ENCODE measurements around the gene EMID1. TPM values are rescaled to one million over a fixed set of nuclear protein-coding genes. Genes with fewer than 3 reads are reported as not detected.
A peak's percentile ranks its signal among the peaks of the same experiment; 100 is the strongest.

EMID1 gene
- total RNA-seq (10 to 100 TPM; 38.0 to 90.3 (median 62.0) TPM), polyA plus RNA-seq (10 to 100 TPM; 18.5 to 62.6 (median 60.4) TPM)
- long read RNA-seq, donor 1, transcript EMID1-201 (15 exons, 2,173 nt): major isoform, 8 of 8 reads
- long read RNA-seq, donor 1, partial matches to known transcripts: 0 of 8 reads
- long read RNA-seq, donor 1, other reads (novel, unspliced or antisense): 0 of 8 reads
- long read RNA-seq, donor 2, transcript EMID1-201 (15 exons, 2,173 nt): major isoform, 5 of 7 reads
- long read RNA-seq, donor 2, partial matches to known transcripts: 0 of 7 reads
- long read RNA-seq, donor 2, other reads (novel, unspliced or antisense): 0 of 7 reads

DNA sequence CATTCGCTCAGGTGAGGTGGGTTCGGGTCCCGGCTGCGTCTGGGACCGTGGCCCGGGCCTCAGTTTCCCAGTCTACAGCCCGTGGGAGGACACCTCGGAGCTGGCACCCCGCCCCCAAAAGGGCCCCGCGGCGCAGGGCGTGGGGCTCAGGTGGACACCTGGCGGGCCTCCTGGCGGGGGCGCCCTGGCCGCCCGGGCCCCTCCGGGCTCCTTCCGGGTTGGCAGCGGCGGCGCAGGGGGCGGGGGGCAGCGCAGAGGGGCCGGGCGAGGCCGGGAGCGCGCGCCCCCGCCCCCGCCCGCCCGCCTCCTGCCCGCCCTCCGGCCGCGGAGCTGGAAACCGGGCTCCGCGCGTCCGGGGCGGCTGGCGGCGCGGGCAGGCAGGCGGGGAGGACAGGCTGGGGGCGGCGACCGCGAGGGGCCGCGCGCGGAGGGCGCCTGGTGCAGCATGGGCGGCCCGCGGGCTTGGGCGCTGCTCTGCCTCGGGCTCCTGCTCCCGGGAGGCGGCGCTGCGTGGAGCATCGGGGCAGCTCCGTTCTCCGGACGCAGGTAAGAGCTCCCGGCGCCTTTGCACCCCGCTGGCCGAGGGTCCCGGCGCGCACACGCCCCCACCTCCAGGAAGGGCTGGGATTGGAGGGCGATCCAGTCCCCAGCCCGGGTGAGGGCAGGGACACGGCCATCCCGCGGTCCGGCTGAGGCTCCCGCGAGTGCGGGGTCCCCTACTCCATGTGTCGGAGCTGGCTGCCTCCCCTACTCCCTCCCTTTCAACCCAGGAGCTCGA lies at the start of gene EMID1:
Gene EMID1, plus strand, starts transcription at position 303 of the 778 bp plus-strand sequence. Its CDS starts 143 bp downstream, at position 446.
- peak; percentile 84 for DNase-seq
- H3K27me3 ChIP-seq (replicated peaks in 1 of 7): peaks cover 0 to 73% (median 3%) of the 10 kb centered on the region in 7 donors
- peak within 1 kb of the TSS; percentile 46 to 77 (median 58) for H3K4me3 ChIP-seq
- H3K4me1 ChIP-seq: peaks cover 39 to 98% (median 73%) of the 10 kb centered on the region in 6 donors
- H3K36me3 ChIP-seq: no peaks in the 10 kb centered on the region
- peak within 1 kb of the TSS; percentile 42 to 91 (median 82) for H3K27ac ChIP-seq
- intact Hi-C loops (cut with DNase I; ENCODE audit: low total_unique reads): no loop called here
- no peaks in the 10 kb centered on the region for H3K9me3 ChIP-seq
- TF ChIP-seq POLR2AphosphoS5 (IDR thresholded peaks at IDR 0.05) (peak in 2 of 3 donors; percentile 42 to 47), POLR2A (IDR thresholded peaks at IDR 0.05) (no peak)
- TF ChIP-seq, protein P1, sequence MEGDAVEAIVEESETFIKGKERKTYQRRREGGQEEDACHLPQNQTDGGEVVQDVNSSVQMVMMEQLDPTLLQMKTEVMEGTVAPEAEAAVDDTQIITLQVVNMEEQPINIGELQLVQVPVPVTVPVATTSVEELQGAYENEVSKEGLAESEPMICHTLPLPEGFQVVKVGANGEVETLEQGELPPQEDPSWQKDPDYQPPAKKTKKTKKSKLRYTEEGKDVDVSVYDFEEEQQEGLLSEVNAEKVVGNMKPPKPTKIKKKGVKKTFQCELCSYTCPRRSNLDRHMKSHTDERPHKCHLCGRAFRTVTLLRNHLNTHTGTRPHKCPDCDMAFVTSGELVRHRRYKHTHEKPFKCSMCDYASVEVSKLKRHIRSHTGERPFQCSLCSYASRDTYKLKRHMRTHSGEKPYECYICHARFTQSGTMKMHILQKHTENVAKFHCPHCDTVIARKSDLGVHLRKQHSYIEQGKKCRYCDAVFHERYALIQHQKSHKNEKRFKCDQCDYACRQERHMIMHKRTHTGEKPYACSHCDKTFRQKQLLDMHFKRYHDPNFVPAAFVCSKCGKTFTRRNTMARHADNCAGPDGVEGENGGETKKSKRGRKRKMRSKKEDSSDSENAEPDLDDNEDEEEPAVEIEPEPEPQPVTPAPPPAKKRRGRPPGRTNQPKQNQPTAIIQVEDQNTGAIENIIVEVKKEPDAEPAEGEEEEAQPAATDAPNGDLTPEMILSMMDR (IDR thresholded peaks at IDR 0.05 in 8 of 11, conservative IDR thresholded peaks at IDR 0.05 in 3 of 11): peak in 4 of 11 experiments; percentile 8 to 24 (median 10)
- WGBS, 5 donors: 2 to 9% (median 3%) methylated on average over 13 to 90 of the region's 90 CpGs

GRCh38 chr22:29155966-29156365 lies 49.7 kb upstream of the EMID1 start:
- DNase-seq: peak; percentile 66
- TF ChIP-seq, protein P1 (IDR thresholded peaks at IDR 0.05 in 8 of 11, conservative IDR thresholded peaks at IDR 0.05 in 3 of 11): no peak
- no peak for TF ChIP-seq POLR2AphosphoS5 (IDR thresholded peaks at IDR 0.05)
- TF ChIP-seq POLR2A (IDR thresholded peaks at IDR 0.05): no peak
- H3K27ac ChIP-seq: no peak overlapping the region
- peaks cover 0 to 53% (median 0%) of the 10 kb centered on the region in 7 donors for H3K27me3 ChIP-seq (replicated peaks in 1 of 7)
- 92 to 100% (median 100%) methylated on average over 1 of the region's 1 CpG for WGBS, 5 donors
- peaks cover 7 to 44% (median 39%) of the 10 kb centered on the region in 6 donors for H3K4me1 ChIP-seq
- no peaks in the 10 kb centered on the region for H3K36me3 ChIP-seq
- intact Hi-C loops (cut with DNase I; ENCODE audit: low total_unique reads): no loop called here
- no peak overlapping the region for H3K4me3 ChIP-seq
- H3K9me3 ChIP-seq: no peaks in the 10 kb centered on the region

GRCh38 chr22:29156507-29156906 lies 49.2 kb upstream of the EMID1 start:
- WGBS, 5 donors: 48 to 73% (median 58%) methylated on average over 7 to 9 of the region's 9 CpGs
- Histone ChIP-seq H3K27me3 (replicated peaks in 1 of 7) (peaks cover 0 to 53% (median 0%) of the 10 kb centered on the region in 7 donors), H3K36me3 (no peaks in the 10 kb centered on the region), H3K4me3 (no peak overlapping the region), H3K27ac (no peak overlapping the region), H3K4me1 (peaks cover 6 to 39% (median 34%) of the 10 kb centered on the region in 6 donors), H3K9me3 (no peaks in the 10 kb centered on the region)
- peak; percentile 71 for DNase-seq
- intact Hi-C loops (cut with DNase I; ENCODE audit: low total_unique reads): no loop called here
- TF ChIP-seq, protein P1 (IDR thresholded peaks at IDR 0.05 in 8 of 11, conservative IDR thresholded peaks at IDR 0.05 in 3 of 11): no peak
- no peak for TF ChIP-seq POLR2AphosphoS5 (IDR thresholded peaks at IDR 0.05)
- no peak for TF ChIP-seq POLR2A (IDR thresholded peaks at IDR 0.05)

All from spleen (tissue), 13 donors.